HepG2 (cell line): Measurements from ENCODE around the gene STUB1. TPM values are rescaled to one million over a fixed set of nuclear protein-coding genes. Genes with fewer than 3 reads are reported as not detected.

Experiments used
- MAZ ChIP-seq, 2 experiments: sonication (generic) in 1 of 2; formaldehyde crosslinking in 1 of 2; IDR thresholded peaks; 2 replicates each; pipeline versions ENCODE4 v1.5.0 to v1.6.1; 2012 to 2020; ENCODE audit warnings: low read depth in 2 of 2, mild to moderate bottlenecking in 2 of 2, borderline replicate concordance in 1 of 2, improper control_type of control experiment in 1 of 2, low read length in 1 of 2, missing genetic modification reagents in 1 of 2, moderate library complexity in 1 of 2
- TAF15 ChIP-seq: fragments of 200-400 bp; formaldehyde crosslinking; IDR thresholded peaks from one replicate; pipeline ENCODE4 v1.6.1; 2018; ENCODE audit warnings: mild to moderate bottlenecking, low read depth, low read length; ENCODE audit not compliant: poor library complexity, severe bottlenecking
- TEF ChIP-seq: sonication (generic); formaldehyde crosslinking; IDR thresholded peaks from 2 replicates; pipeline ENCODE4 v1.5.0; 2020; ENCODE audit warnings: missing genetic modification reagents
- TRIM22 ChIP-seq: fragments of 450-650 bp; IDR thresholded peaks from 2 replicates; pipeline ENCODE4 v1.6.1; 2017
- ZNF142 ChIP-seq: sonication (generic); formaldehyde crosslinking; IDR thresholded peaks from 2 replicates; pipeline ENCODE4 v1.4.0; 2020; ENCODE audit warnings: missing genetic modification reagents
- ZNF232 ChIP-seq: sonication (generic); formaldehyde crosslinking; IDR thresholded peaks from 2 replicates; pipeline ENCODE4 v1.4.0; 2020; ENCODE audit warnings: missing genetic modification reagents, borderline replicate concordance
- ZNF407 ChIP-seq: sonication (generic); formaldehyde crosslinking; IDR thresholded peaks from one replicate; pipeline ENCODE4 v1.5.1; 2020; ENCODE audit warnings: mild to moderate bottlenecking, missing genetic modification reagents; ENCODE audit errors: not compliant biosample characterization
- ZNF512 ChIP-seq: sonication (generic); formaldehyde crosslinking; IDR thresholded peaks from 2 replicates; pipeline ENCODE4 v1.4.0; 2020; ENCODE audit warnings: mild to moderate bottlenecking, missing genetic modification reagents
- polyA plus RNA-seq, 8 experiments: library from polyadenylated mRNA; depleted of rRNA in 3 of 8; stranded (reverse) in 7 of 8; unstranded in 1 of 8; fragments of >200 nt; fragmentation: Illumina TruSeq in 4 of 8; extraction: Trizol in 4 of 8; gene quantifications; 2 replicates each; pipeline versions ENCODE4 v1.2.1 to v1.2.3, GENCODE V29; 2011 to 2016; ENCODE audit warnings: low read depth in 4 of 8, missing spikeins in 1 of 8, mixed read lengths in 1 of 8; ENCODE audit not compliant: insufficient read depth in 1 of 8
- total RNA-seq, 5 experiments: library from RNA; depleted of rRNA; stranded (reverse); fragments of >200 nt; fragmentation: Illumina TruSeq; extraction: Trizol; gene quantifications; 2 replicates each; pipeline ENCODE4 v1.2.3, GENCODE V29; 2016; ENCODE audit warnings: low read depth in 1 of 5

Gene STUB1
- total and polyA plus RNA-seq, 2 of the 13 experiments (the other 11 are each of a cell fraction or from before 2014, with no cell fraction given) = 52.9 to 78.2 TPM

GRCh38 chr16:648781-649589, 31.2 kb upstream of the STUB1 start, which contains the start of gene WDR90 (continued):
- TF ChIP-seq TAF15 (peak; percentile 94), ZNF142 (CRISPR knock-in tag) (0 out of 2 replicates have a peak, but pooled peaks have one; percentile 49), ZNF232 (no peak), TEF (CRISPR knock-in tag) (0 out of 2 replicates have a peak, but pooled peaks have one; percentile 16), ZNF512 (CRISPR knock-in tag) (no peak), ZNF407 (no peak), MAZ (IDR thresholded peaks at IDR 0.05; ENCODE audit: borderline replicate concordance, low read depth, low read length) (peak; percentile 76), MAZ (CRISPR knock-in tag; IDR thresholded peaks at IDR 0.05; ENCODE audit: low read depth) (peak; percentile 94), TRIM22 (no peak)
